WTC11 (cell line): ENCODE results near the gene IRF3. TPM values are rescaled to one million over a fixed set of nuclear protein-coding genes. Genes with fewer than 3 reads are reported as not detected.

Source experiments
- ATAC-seq: fragments of 200-7000 bp; cut with Tn5 transposase; 2 replicates; pipeline ENCODE4 v1.10.0; 2021; ENCODE audit warnings: mild to moderate bottlenecking, moderate library complexity
- CTCF ChIA-PET: fragments of 300-600 bp; sonication (Branson Sonifier 250); formaldehyde crosslinking; loops from one replicate; lab custom pipeline; 2021; ENCODE audit warnings: antibody characterized with exemption; lab: Charles Lee
- POLR2A ChIA-PET: fragments of 350-600 bp; sonication (Branson Sonifier 250); formaldehyde crosslinking; loops from one replicate; lab custom pipeline; 2021; ENCODE audit warnings: antibody characterized with exemption; lab: Charles Lee
- DNase-seq: peaks from one replicate; pipeline ENCODE4 v3.0.0; 2021; ENCODE audit warnings: low spot score
- H3K27ac Mint-ChIP-seq: 2 replicates; pipeline ENCODE4 v1.8.0; 2021; ENCODE audit warnings: mixed read lengths
- H3K27me3 Mint-ChIP-seq: 2 replicates; pipeline ENCODE4 v1.8.0; 2021; ENCODE audit warnings: low read depth, mild to moderate bottlenecking, moderate library complexity, mixed read lengths
- H3K36me3 Mint-ChIP-seq: 2 replicates; pipeline ENCODE4 v1.8.0; 2021; ENCODE audit warnings: mixed read lengths
- H3K4me1 Mint-ChIP-seq: 2 replicates; pipeline ENCODE4 v1.8.0; 2022; ENCODE audit warnings: mixed read lengths
- H3K4me3 Mint-ChIP-seq: 2 replicates; pipeline ENCODE4 v1.8.0; 2021; ENCODE audit warnings: mild to moderate bottlenecking, moderate library complexity, mixed read lengths
- H3K9me3 Mint-ChIP-seq: 2 replicates; pipeline ENCODE4 v1.8.0; 2021; ENCODE audit warnings: mixed read lengths
- CREM ChIP-seq: sonication (generic); formaldehyde crosslinking; IDR thresholded peaks from 2 replicates; pipeline ENCODE4 v1.8.1; 2022; ENCODE audit warnings: mild to moderate bottlenecking, missing genetic modification reagents, moderate library complexity
- FOXP1 ChIP-seq: sonication (generic); formaldehyde crosslinking; IDR thresholded peaks from 2 replicates; pipeline ENCODE4 v1.8.0; 2022; ENCODE audit warnings: missing genetic modification reagents, mild to moderate bottlenecking, moderate library complexity, borderline replicate concordance
- GABPB1 ChIP-seq: sonication (generic); formaldehyde crosslinking; IDR thresholded peaks from 2 replicates; pipeline ENCODE4 v1.8.1; 2023; ENCODE audit warnings: mild to moderate bottlenecking, missing genetic modification reagents
- KAT7 ChIP-seq: sonication (generic); formaldehyde crosslinking; IDR thresholded peaks from 2 replicates; pipeline ENCODE4 v1.8.1; 2023; ENCODE audit warnings: missing genetic modification reagents, mild to moderate bottlenecking, borderline replicate concordance
- MYBL2 ChIP-seq: sonication (generic); formaldehyde crosslinking; IDR thresholded peaks from 2 replicates; pipeline ENCODE4 v1.8.1; 2023; ENCODE audit warnings: mild to moderate bottlenecking, moderate library complexity, missing genetic modification reagents
- NFATC4 ChIP-seq: fragments of 250-450 bp; sonication (Bioruptor Pico); IDR thresholded peaks from 2 replicates; pipeline ENCODE4 v1.9.0; 2021; ENCODE audit warnings: mild to moderate bottlenecking
- NR2C2 ChIP-seq: sonication (generic); formaldehyde crosslinking; IDR thresholded peaks from 2 replicates; pipeline ENCODE4 v1.8.0; 2022; ENCODE audit warnings: mild to moderate bottlenecking, missing genetic modification reagents
- TCF7 ChIP-seq: sonication (generic); formaldehyde crosslinking; IDR thresholded peaks from 2 replicates; pipeline ENCODE4 v1.8.0; 2022; ENCODE audit warnings: mild to moderate bottlenecking, low read depth, missing genetic modification reagents, moderate library complexity
- TEAD4 ChIP-seq: sonication (generic); formaldehyde crosslinking; IDR thresholded peaks from 2 replicates; pipeline ENCODE4 v1.8.0; 2022; ENCODE audit warnings: mild to moderate bottlenecking, missing genetic modification reagents
- TP53 ChIP-seq: sonication (generic); formaldehyde crosslinking; IDR thresholded peaks from 2 replicates; pipeline ENCODE4 v1.8.1; 2023; ENCODE audit warnings: mild to moderate bottlenecking, missing genetic modification reagents
- ZNF423 ChIP-seq: fragments of 250-450 bp; sonication (Bioruptor Pico); IDR thresholded peaks from 2 replicates; pipeline ENCODE4 v2.1.2; 2022; ENCODE audit warnings: mild to moderate bottlenecking, moderate library complexity
- total RNA-seq: library from RNA; stranded (reverse); gene quantifications from 3 replicates; pipeline ENCODE4 v1.2.3, GENCODE V29; 2021
- TF ChIP-seq, protein P1 (sequence below): sonication (generic); formaldehyde crosslinking; IDR thresholded peaks from 2 replicates; pipeline ENCODE4 v1.8.1; 2022; ENCODE audit warnings: low read depth, missing genetic modification reagents, borderline replicate concordance
- TF ChIP-seq, protein P2 (sequence below): sonication (generic); formaldehyde crosslinking; IDR thresholded peaks from 2 replicates; pipeline ENCODE4 v1.8.1; 2022; ENCODE audit warnings: mild to moderate bottlenecking, missing genetic modification reagents, moderate library complexity, borderline replicate concordance
- TF ChIP-seq, protein P3 (sequence below): fragments of 250-450 bp; sonication (Bioruptor Pico); IDR thresholded peaks from 2 replicates; pipeline ENCODE4 v2.1.2; 2022; ENCODE audit warnings: mild to moderate bottlenecking, moderate library complexity
- TF ChIP-seq, protein P4 (sequence below): sonication (generic); formaldehyde crosslinking; IDR thresholded peaks from 2 replicates; pipeline ENCODE4 v1.8.0; 2023; ENCODE audit warnings: missing genetic modification reagents
- TF ChIP-seq, protein P5 (sequence below): sonication (generic); formaldehyde crosslinking; IDR thresholded peaks from 2 replicates; pipeline ENCODE4 v1.8.0; 2023; ENCODE audit warnings: missing genetic modification reagents, mild to moderate bottlenecking, borderline replicate concordance
- TF ChIP-seq, protein P6 (sequence below): sonication (generic); formaldehyde crosslinking; IDR thresholded peaks from 2 replicates; pipeline ENCODE4 v1.8.1; 2023; ENCODE audit warnings: mild to moderate bottlenecking, missing genetic modification reagents, moderate library complexity
- TF ChIP-seq, protein P7 (sequence below): sonication (generic); formaldehyde crosslinking; IDR thresholded peaks from 2 replicates; pipeline ENCODE4 v1.8.0; 2022; ENCODE audit warnings: mild to moderate bottlenecking, missing genetic modification reagents
- TF ChIP-seq, protein P8 (sequence below): sonication (generic); formaldehyde crosslinking; IDR thresholded peaks from 2 replicates; pipeline ENCODE4 v1.8.0; 2022; ENCODE audit warnings: mild to moderate bottlenecking, missing genetic modification reagents
- TF ChIP-seq, protein P9 (sequence below): sonication (generic); formaldehyde crosslinking; IDR thresholded peaks from 2 replicates; pipeline ENCODE4 v1.8.1; 2022; ENCODE audit warnings: missing genetic modification reagents, borderline replicate concordance

IRF3 gene
- total RNA-seq, 1 experiment from 2014 or later, result 165 TPM

DNA sequence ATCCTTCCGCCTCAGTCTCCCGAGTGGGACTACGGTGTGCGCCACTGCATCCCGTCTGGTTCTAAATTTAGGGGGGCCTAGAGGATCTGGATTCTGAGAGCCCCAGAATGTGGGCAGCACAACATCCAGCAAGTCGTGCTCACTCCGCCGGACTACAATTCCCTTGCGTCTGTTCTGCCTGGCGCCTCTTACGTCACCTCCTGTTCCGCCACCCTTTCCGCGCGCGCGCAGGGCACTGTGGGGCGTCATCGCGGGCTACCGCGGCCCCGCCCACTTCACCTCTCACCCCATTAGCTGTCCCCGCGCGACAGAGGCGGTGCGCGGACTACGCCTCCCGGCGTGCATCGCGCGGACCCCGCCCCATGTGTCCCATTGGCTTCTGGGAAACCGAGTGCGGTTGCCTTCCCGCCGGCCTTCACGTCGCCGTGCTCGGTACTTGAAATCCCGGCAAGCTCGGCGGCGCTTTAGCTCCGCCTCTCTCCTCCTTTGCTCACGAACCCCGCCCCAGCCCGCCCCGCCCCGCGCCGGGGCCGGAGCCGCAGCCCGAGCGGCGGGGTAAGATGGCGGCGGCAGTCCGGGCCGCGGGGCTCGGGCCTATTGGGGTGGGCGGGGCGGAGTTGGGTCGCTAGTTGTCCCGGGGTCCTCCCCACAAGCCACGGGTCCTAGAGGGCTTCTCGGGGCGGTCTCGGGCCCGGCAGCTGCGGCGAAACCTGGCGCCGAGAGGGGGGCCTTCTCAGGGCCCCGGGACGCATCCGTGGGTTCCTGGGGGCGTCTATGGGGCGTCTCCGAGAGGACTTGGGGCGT, 23.8 kb downstream of the IRF3 start, which contains the start of gene SCAF1:
SCAF1 (plus strand) TSS at position 522 of the 804 bp plus-strand sequence. CDS start 2,818 bp downstream, outside the sequence.
- Mint-ChIP-seq H3K4me1 (peaks cover 51% of the 10 kb centered on the region), H3K4me3 (peak within 1 kb of the TSS; percentile 99), H3K27ac (peak within 1 kb of the TSS; percentile 99), H3K9me3 (no peaks in the 10 kb centered on the region), H3K27me3 (peaks cover 17% of the 10 kb centered on the region), H3K36me3 (peaks cover 7% of the 10 kb centered on the region)
- DNase-seq (peak; percentile 100), ATAC-seq (peak; percentile 41)
- POLR2A ChIA-PET, result interaction anchor here (1.0 to 1.8 kb wide), 9 partner anchors 16 to 146 kb away, joined by 3 to 11 read pairs (median 4); partner anchors contain the start of gene PRMT1
- CTCF ChIA-PET, result interaction anchor here (0.6 to 4.7 kb wide), 11 partner anchors 23 to 135 kb away, joined by 3 to 108 read pairs (median 4); partner anchors contain the start of genes BCL2L12, IRF3 and PRMT1
- TF ChIP-seq KAT7 (CRISPR knock-in tag) (no peak), MYBL2 (CRISPR knock-in tag) (peak; percentile 78; the same call in 1 of the 2 replicates), TP53 (CRISPR knock-in tag) (no peak), TEAD4 (CRISPR knock-in tag) (no peak), CREM (CRISPR knock-in tag) (peak; percentile 96), GABPB1 (CRISPR knock-in tag) (peak; percentile 81), NR2C2 (CRISPR knock-in tag) (peak; percentile 96), ZNF423 (CRISPR knock-in tag) (no peak), NFATC4 (CRISPR knock-in tag) (no peak), FOXP1 (CRISPR knock-in tag) (peak; percentile 71; the same call in 1 of the 2 replicates), TCF7 (CRISPR knock-in tag) (no peak)
- TF ChIP-seq, protein P1, sequence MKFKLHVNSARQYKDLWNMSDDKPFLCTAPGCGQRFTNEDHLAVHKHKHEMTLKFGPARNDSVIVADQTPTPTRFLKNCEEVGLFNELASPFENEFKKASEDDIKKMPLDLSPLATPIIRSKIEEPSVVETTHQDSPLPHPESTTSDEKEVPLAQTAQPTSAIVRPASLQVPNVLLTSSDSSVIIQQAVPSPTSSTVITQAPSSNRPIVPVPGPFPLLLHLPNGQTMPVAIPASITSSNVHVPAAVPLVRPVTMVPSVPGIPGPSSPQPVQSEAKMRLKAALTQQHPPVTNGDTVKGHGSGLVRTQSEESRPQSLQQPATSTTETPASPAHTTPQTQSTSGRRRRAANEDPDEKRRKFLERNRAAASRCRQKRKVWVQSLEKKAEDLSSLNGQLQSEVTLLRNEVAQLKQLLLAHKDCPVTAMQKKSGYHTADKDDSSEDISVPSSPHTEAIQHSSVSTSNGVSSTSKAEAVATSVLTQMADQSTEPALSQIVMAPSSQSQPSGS (CRISPR knock-in tag), result no peak
- TF ChIP-seq, protein P2, sequence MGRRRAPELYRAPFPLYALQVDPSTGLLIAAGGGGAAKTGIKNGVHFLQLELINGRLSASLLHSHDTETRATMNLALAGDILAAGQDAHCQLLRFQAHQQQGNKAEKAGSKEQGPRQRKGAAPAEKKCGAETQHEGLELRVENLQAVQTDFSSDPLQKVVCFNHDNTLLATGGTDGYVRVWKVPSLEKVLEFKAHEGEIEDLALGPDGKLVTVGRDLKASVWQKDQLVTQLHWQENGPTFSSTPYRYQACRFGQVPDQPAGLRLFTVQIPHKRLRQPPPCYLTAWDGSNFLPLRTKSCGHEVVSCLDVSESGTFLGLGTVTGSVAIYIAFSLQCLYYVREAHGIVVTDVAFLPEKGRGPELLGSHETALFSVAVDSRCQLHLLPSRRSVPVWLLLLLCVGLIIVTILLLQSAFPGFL (CRISPR knock-in tag), result no peak
- TF ChIP-seq, protein P3, sequence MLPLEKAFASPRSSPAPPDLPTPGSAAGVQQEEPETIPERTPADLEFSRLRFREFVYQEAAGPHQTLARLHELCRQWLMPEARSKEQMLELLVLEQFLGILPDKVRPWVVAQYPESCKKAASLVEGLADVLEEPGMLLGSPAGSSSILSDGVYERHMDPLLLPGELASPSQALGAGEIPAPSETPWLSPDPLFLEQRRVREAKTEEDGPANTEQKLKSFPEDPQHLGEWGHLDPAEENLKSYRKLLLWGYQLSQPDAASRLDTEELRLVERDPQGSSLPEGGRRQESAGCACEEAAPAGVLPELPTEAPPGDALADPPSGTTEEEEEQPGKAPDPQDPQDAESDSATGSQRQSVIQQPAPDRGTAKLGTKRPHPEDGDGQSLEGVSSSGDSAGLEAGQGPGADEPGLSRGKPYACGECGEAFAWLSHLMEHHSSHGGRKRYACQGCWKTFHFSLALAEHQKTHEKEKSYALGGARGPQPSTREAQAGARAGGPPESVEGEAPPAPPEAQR, result no peak
- TF ChIP-seq, protein P4, sequence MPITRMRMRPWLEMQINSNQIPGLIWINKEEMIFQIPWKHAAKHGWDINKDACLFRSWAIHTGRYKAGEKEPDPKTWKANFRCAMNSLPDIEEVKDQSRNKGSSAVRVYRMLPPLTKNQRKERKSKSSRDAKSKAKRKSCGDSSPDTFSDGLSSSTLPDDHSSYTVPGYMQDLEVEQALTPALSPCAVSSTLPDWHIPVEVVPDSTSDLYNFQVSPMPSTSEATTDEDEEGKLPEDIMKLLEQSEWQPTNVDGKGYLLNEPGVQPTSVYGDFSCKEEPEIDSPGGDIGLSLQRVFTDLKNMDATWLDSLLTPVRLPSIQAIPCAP, result 0 out of 2 replicates have a peak, but pooled peaks have one; percentile 62
- TF ChIP-seq, protein P5, sequence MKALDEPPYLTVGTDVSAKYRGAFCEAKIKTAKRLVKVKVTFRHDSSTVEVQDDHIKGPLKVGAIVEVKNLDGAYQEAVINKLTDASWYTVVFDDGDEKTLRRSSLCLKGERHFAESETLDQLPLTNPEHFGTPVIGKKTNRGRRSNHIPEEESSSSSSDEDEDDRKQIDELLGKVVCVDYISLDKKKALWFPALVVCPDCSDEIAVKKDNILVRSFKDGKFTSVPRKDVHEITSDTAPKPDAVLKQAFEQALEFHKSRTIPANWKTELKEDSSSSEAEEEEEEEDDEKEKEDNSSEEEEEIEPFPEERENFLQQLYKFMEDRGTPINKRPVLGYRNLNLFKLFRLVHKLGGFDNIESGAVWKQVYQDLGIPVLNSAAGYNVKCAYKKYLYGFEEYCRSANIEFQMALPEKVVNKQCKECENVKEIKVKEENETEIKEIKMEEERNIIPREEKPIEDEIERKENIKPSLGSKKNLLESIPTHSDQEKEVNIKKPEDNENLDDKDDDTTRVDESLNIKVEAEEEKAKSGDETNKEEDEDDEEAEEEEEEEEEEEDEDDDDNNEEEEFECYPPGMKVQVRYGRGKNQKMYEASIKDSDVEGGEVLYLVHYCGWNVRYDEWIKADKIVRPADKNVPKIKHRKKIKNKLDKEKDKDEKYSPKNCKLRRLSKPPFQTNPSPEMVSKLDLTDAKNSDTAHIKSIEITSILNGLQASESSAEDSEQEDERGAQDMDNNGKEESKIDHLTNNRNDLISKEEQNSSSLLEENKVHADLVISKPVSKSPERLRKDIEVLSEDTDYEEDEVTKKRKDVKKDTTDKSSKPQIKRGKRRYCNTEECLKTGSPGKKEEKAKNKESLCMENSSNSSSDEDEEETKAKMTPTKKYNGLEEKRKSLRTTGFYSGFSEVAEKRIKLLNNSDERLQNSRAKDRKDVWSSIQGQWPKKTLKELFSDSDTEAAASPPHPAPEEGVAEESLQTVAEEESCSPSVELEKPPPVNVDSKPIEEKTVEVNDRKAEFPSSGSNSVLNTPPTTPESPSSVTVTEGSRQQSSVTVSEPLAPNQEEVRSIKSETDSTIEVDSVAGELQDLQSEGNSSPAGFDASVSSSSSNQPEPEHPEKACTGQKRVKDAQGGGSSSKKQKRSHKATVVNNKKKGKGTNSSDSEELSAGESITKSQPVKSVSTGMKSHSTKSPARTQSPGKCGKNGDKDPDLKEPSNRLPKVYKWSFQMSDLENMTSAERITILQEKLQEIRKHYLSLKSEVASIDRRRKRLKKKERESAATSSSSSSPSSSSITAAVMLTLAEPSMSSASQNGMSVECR (CRISPR knock-in tag), result no peak
- TF ChIP-seq, protein P6, sequence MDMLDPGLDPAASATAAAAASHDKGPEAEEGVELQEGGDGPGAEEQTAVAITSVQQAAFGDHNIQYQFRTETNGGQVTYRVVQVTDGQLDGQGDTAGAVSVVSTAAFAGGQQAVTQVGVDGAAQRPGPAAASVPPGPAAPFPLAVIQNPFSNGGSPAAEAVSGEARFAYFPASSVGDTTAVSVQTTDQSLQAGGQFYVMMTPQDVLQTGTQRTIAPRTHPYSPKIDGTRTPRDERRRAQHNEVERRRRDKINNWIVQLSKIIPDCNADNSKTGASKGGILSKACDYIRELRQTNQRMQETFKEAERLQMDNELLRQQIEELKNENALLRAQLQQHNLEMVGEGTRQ (CRISPR knock-in tag), result peak; percentile 84
- TF ChIP-seq, protein P7, sequence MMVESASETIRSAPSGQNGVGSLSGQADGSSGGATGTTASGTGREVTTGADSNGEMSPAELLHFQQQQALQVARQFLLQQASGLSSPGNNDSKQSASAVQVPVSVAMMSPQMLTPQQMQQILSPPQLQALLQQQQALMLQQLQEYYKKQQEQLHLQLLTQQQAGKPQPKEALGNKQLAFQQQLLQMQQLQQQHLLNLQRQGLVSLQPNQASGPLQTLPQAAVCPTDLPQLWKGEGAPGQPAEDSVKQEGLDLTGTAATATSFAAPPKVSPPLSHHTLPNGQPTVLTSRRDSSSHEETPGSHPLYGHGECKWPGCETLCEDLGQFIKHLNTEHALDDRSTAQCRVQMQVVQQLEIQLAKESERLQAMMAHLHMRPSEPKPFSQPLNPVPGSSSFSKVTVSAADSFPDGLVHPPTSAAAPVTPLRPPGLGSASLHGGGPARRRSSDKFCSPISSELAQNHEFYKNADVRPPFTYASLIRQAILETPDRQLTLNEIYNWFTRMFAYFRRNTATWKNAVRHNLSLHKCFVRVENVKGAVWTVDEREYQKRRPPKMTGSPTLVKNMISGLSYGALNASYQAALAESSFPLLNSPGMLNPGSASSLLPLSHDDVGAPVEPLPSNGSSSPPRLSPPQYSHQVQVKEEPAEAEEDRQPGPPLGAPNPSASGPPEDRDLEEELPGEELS (CRISPR knock-in tag), result 0 out of 2 replicates have a peak, but pooled peaks have one; percentile 16
- TF ChIP-seq, protein P8, sequence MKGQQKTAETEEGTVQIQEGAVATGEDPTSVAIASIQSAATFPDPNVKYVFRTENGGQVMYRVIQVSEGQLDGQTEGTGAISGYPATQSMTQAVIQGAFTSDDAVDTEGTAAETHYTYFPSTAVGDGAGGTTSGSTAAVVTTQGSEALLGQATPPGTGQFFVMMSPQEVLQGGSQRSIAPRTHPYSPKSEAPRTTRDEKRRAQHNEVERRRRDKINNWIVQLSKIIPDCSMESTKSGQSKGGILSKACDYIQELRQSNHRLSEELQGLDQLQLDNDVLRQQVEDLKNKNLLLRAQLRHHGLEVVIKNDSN, result peak; percentile 80
- TF ChIP-seq, protein P9, sequence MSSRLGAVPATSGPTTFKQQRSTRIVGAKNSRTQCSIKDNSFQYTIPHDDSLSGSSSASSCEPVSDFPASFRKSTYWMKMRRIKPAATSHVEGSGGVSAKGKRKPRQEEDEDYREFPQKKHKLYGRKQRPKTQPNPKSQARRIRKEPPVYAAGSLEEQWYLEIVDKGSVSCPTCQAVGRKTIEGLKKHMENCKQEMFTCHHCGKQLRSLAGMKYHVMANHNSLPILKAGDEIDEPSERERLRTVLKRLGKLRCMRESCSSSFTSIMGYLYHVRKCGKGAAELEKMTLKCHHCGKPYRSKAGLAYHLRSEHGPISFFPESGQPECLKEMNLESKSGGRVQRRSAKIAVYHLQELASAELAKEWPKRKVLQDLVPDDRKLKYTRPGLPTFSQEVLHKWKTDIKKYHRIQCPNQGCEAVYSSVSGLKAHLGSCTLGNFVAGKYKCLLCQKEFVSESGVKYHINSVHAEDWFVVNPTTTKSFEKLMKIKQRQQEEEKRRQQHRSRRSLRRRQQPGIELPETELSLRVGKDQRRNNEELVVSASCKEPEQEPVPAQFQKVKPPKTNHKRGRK (CRISPR knock-in tag), result no peak
